Sciatic nerve (tissue), 2 donors: ENCODE data around the gene TNNT2. TPM values are rescaled to one million over a fixed set of nuclear protein-coding genes. Genes with fewer than 3 reads are reported as not detected.

Experiments used
- ATAC-seq: fragments of 200-7000 bp; cut with Tn5 transposase; one replicate; pipeline ENCODE4 v1.9.1; 2020; ENCODE audit warnings: mild to moderate bottlenecking, moderate library complexity
- DNase-seq: peaks from one replicate; pipeline ENCODE4 v3.0.0-alpha.2; 2020; ENCODE audit warnings: low spot score
- intact Hi-C: fragments of 100-400 bp; cut with DNase I; formaldehyde crosslinking; loops from one replicate; pipeline ENCODE4 v1.14.2; 2022
- total RNA-seq: library from RNA; stranded (reverse); fragmentation: NEBNext Ultra II Directional; extraction: Animal tissue kit (Norgen Biotek cat#: 25700); gene quantifications from one replicate; pipeline ENCODE4 v1.2.1, GENCODE V29; 2021
- donor health status: DM: no; HTN: no; CAD: no.
- donor health status: DM: no; HTN: no; CAD: no.

Gene TNNT2
- total RNA-seq = 63.7 TPM

DNA sequence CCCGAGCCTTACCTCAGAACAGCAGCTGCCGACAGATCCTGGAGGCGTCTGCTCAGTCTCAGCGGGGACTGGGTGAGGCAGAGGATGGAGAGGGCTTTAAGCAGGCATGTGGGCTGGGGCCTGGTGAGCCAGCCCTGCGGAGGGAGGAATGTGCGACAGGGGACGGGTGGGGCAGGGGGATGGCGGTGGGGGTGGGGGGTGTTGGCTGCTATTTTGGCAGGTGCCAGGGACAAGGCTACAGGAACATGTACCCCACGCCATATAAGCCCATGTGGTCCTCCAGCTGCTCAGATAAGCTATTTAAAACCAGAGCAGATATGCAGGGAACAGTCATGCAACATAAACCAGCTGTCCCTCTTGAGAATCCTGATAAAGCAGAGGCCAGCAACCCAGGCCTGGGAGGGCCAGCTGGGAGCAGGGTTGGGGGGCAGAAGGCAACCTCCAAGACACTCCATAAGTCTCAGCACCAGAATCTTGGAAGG lies at the start of gene TNNT2:
TNNT2 (minus strand) TSS at position 70 of the 482 bp plus-strand sequence. CDS start 4,426 bp downstream, outside the sequence.
- intact Hi-C loops = no loop called here
- ATAC-seq (peak; percentile 33), DNase-seq (no peak)

DNA sequence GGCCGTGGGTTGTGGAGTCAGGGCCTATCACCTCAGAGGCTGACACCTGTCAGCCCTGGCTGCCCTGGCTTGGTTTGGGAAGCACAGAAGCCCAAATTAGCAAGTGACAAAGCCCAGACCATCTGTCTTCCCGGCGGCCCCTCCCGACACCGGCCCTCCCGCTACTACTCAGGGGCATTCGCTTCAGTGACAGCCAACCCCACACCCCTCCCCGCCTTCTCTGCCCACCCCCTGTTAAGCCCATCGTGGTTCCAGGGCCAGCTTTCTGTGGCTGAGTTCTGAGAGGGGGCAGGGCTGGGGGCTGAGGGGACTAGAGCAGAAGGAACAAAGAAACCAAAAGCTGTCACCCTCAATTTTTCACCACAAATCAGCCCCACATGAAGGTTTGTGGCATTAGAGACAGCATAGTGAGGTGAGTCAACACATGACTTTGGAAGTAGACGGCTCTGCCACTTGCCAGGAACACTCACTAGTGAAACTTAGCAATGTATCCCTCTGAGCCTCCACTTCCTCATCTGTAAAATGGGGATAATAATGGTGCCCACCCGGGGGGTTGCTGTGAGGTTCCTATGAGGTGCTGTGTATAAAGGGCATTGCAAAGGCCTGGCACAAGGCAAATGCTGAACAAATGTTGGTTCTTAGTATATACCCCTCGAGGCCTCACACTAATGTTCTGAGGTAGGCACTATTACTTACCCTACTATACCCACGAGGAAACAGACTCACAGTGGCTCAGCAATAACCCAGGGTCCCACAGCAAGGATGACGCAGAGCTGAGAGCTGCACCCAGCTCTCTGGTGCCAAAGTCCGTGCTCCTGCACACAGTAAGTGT lies 49.2 kb upstream of the TNNT2 start:
- ATAC-seq = no peak
- intact Hi-C loops = no loop called here
- DNase-seq = no peak

- ATAC-seq (no peak), DNase-seq (no peak)
- intact Hi-C loops = no loop called here
Measured at GRCh38 chr1:201424146-201424545, 46.7 kb upstream of the TNNT2 start.

DNA sequence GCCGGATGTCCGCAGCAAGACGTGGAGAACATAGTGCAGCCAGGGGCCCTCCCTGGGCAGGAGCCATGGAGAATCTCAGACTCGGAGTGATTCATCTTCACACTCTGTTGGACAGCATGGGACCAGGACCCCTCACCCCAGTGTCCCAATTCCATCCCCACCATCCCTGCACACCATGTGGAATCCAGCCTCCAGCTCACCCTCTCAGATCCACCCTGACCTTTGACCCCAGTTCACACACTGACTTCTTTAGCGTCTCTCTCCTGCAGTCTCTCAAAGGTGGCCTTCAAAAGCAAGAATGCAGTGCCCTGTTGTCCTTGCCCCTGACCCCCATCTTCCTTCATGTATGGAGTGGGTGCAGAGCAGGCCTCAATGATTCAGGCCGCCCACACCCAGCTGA lies 46.2 kb upstream of the TNNT2 start:
- DNase-seq = no peak
- ATAC-seq = no peak

DNA sequence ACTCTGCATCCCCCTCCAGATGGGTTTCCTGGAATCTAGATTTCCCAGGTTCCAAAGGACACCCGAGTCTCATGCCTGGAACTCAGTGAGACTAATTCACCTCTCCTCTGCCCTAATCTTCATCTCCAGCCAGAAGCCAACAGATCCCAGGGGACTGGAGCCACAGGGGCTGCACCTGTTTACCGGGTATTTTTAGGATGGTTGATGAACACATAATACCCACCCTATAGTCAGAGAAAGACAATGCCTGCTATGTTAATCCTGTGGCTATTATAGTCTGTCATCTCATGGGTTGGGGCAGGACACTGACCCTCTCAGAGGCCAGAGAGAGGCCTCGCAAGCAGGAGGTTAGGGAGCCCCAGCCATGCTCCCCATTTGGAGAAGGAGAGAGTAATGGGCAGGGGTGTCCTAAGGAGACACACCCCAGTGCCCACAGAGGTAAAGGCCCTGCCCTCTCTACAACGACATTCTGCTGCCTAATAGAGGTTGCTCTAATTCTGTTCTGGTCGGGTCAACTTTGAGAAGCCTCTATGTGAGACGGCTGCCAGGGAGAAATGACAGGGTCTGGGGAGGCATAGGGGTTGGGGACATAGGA lies 45.1 kb upstream of the TNNT2 start:
- no peak for ATAC-seq
- intact Hi-C loops = no loop called here
- no peak for DNase-seq

More for the DNA sequence above, 46.2 kb upstream of the TNNT2 start:
- intact Hi-C loops = no loop called here

- intact Hi-C loops = no loop called here
- ATAC-seq (no peak), DNase-seq (no peak)
Measured at GRCh38 chr1:201422026-201422425, 44.5 kb upstream of the TNNT2 start.

GRCh38 chr1:201421041-201421440 lies 43.6 kb upstream of the TNNT2 start:
- intact Hi-C loops = no loop called here
- ATAC-seq (no peak), DNase-seq (no peak)

DNA sequence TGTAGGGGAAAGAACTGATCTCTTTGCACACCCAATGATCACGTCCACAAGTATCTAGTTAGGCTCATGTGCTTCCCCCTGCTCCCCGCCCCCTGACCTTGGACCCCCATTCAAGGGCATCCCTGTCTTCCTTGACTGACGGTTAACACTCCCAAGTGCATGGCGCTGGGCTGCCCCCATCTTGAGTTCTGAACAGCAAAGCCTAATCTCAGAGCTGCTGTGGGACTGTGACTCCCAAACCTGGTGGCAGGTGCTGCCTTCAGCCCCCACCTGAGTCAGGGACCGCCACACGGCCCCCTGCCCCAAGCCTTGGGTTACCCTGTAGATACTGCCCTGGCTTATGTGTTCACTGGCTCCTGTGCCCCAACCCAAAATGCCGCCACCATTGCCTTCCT lies 43.1 kb upstream of the TNNT2 start:
- ATAC-seq (no peak), DNase-seq (no peak)
- intact Hi-C loops = no loop called here

- no peak for DNase-seq
- intact Hi-C loops = no loop called here
- ATAC-seq = no peak
Measured at GRCh38 chr1:201419746-201420607, 42.5 kb upstream of the TNNT2 start.

GRCh38 chr1:201419256-201419655 lies 41.8 kb upstream of the TNNT2 start:
- no peak for DNase-seq
- no peak for ATAC-seq
- intact Hi-C loops = no loop called here

DNA sequence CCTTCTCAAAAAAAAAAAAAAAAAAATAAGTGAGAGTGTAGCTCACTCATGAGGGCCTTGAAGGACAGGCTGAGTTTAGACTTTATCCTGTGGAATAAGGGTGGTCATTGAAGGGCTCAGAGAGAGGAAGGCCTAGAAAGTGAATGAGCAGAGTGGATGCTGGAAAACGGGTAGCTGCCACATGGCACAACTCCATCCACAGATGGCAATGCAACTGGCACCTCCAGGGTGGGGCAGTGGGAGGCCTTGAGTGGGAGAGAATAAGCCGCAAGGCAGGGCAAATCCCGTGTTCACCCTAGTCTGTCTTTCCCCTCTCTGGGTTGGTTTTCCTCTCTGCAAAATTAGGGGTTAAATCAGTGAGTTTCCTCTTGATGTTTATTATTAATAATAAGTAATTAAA lies 41.0 kb upstream of the TNNT2 start:
- no peak for DNase-seq
- intact Hi-C loops = no loop called here
- ATAC-seq = no peak

GRCh38 chr1:201414051-201414738 lies 36.7 kb upstream of the TNNT2 start:
- DNase-seq = no peak
- ATAC-seq = no peak
- intact Hi-C loops = no loop called here

- ATAC-seq = no peak
- DNase-seq = no peak
- intact Hi-C loops = no loop called here
Measured at GRCh38 chr1:201411292-201411691, 33.8 kb upstream of the TNNT2 start.

GRCh38 chr1:201409440-201409839 lies 32.0 kb upstream of the TNNT2 start:
- DNase-seq = no peak
- ATAC-seq = no peak
- intact Hi-C loops = loop anchor here (10.0 kb wide), 1 partner anchor 155 kb away; no protein-coding TSS in a partner anchor

GRCh38 chr1:201408834-201409200 lies 31.3 kb upstream of the TNNT2 start:
- DNase-seq (no peak), ATAC-seq (no peak)
- intact Hi-C loops = loop anchor here (10.0 kb wide), 1 partner anchor 154 kb away; no protein-coding TSS in a partner anchor

DNA sequence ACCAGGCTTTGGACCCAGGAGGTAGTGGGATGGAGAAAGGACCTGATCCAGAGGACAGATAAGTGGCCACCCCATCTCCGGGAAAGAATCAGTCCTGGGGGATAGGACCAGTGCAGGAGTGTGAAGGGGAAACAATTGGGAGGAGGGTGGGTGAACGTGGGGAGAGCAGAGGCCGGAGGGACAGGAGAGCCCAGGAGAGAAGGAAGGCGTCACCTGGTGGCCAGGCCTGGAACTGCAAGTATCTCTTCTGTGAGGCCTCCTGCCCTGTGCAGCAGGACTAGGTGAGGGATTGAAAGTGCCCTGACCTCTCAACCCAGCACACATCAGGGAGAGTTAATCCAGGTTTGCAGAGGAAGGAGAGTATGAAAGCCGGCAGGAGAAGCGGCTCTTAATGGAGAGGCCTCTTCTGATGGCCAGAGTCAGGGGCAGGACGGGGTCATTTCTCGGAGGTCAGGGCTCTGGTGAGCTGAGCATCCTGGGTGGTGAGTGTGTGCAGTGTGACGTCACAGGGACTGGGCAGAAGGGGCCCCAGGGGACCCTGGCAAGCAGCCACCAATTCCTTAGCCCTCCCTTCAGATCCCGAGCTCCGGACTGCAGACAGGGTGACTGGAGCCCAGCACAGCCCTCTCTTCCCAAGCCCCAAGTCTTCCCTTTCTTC lies 30.8 kb upstream of the TNNT2 start:
- DNase-seq (peak; percentile 89), ATAC-seq (peak; percentile 77)
- intact Hi-C loops = loop anchor here (10.0 kb wide), 1 partner anchor 154 kb away; no protein-coding TSS in a partner anchor

DNA sequence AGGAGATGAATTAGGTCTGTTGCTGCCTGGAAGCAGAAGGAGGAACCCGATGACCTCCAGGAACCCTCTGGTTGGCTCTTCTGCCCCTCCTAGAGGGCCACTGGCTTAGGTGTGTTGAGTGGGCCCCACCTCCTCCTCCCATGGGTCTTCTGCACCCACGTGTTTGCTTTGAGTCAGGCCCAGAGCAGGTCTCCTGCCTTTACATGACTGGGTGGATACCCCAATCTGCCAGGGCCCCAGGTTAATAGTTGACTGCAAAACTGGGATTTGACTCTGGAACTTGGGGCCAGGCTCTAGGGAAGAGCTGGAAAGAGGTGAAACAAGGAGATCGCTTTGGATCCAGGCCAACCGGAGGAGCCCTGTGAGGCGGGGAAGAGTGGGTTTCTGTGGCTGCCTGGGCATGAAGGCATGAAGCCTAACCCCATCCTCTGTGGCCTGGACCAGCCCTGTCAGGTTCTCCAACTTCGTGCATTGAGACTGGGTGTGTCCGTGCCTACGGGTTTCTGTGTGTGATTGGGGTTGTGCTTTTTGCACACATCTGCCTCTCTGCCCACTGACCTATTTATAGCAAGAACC lies 29.4 kb upstream of the TNNT2 start:
- DNase-seq (no peak), ATAC-seq (no peak)
- intact Hi-C loops = loop anchor here (10.0 kb wide), 1 partner anchor 152 kb away; no protein-coding TSS in a partner anchor

DNA sequence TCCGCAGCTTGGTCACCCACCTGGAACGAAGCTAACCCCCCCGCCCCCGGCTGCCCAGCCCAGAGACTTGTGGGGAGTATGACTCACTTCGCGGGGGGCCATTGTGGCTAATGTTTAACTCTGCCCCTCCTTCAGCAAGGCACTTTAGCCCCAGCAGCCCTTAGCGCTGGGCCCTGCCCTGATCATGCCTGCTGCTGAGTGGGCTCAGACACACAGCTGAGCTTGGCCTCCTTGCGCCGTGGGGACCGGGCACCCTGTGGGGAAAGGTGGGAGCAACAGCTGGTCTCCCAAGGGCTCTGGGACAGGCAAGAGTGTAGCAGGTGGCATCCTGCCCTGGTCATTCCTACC lies 28.0 kb upstream of the TNNT2 start:
- DNase-seq = no peak
- no peak for ATAC-seq
- intact Hi-C loops = loop anchor here (10.0 kb wide), 1 partner anchor 151 kb away; no protein-coding TSS in a partner anchor
